Psoas muscle (tissue), 8 donors: ENCODE data around the gene CCT4. TPM values are rescaled to one million over a fixed set of nuclear protein-coding genes. Genes with fewer than 3 reads are reported as not detected.

ENCODE experiments used
- ATAC-seq, 4 donors: fragments of 200-7000 bp; cut with Tn5 transposase; one replicate each; pipeline ENCODE4 v1.9.1; 2020; ENCODE audit warnings: moderate library complexity in 3 of 4, mild to moderate bottlenecking in 2 of 4
- DNase-seq, 2 donors: peaks; one replicate each; pipeline ENCODE4 v3.0.0-alpha.2; 2020
- H3K27ac ChIP-seq: fragments of 200-600 bp; one replicate; pipeline ENCODE4 v1.8.0; 2022
- H3K27me3 ChIP-seq, 3 donors: fragments of 200-600 bp in 1 of 3; one replicate each; pipeline versions ENCODE4 v1.6.1 to v1.8.0; 2013 to 2022; ENCODE audit warnings: low read length in 2 of 3, mild to moderate bottlenecking in 2 of 3, moderate library complexity in 1 of 3; ENCODE audit not compliant: insufficient read depth in 3 of 3
- H3K36me3 ChIP-seq, 2 donors: fragments of 200-600 bp in 1 of 2; one replicate each; pipeline versions ENCODE4 v1.6.1 to v1.8.0; 2013 to 2022; ENCODE audit warnings: low read depth in 1 of 2, mild to moderate bottlenecking in 1 of 2, moderate library complexity in 1 of 2; ENCODE audit not compliant: insufficient read depth in 1 of 2
- H3K4me1 ChIP-seq: fragments of 200-600 bp; one replicate; pipeline ENCODE4 v1.8.0; 2022
- H3K4me3 ChIP-seq: fragments of 200-600 bp; one replicate; pipeline ENCODE4 v1.8.0; 2022; ENCODE audit warnings: mild to moderate bottlenecking
- H3K9me3 ChIP-seq: fragments of 200-600 bp; one replicate; pipeline ENCODE4 v1.8.0; 2022
- WGBS, 3 donors: extraction: QIAGEN DNeasy Blood & Tissue Kit; methylation state at CpG; one replicate each; pipeline versions ENCODE4 v1.1.6 to v1.1.7; 2013; 5-methylcytosine and 5-hydroxymethylcytosine counted together
- intact Hi-C, 2 donors: fragments of 100-400 bp; cut with DNase I; formaldehyde crosslinking; loops; one replicate each; pipeline versions ENCODE4 v1.11.0 to v1.14.2; 2022
- polyA plus RNA-seq, 3 donors: library from polyadenylated mRNA; stranded (reverse); fragments of 200-250 nt; gene quantifications; one replicate each; pipeline ENCODE4 v1.2.3, GENCODE V29; 2013
- total RNA-seq, 4 donors: library from RNA; stranded (reverse); fragmentation: NEBNext Ultra II Directional in 2 of 4; extraction: Animal tissue kit (Norgen Biotek cat#: 25700) in 2 of 4; gene quantifications; one replicate each; pipeline versions ENCODE4 v1.2.1 to v1.2.4, GENCODE V29; 2021 to 2023
- TF ChIP-seq, protein P1 (sequence below): fragments of 200-600 bp; IDR thresholded peaks from one replicate; pipeline ENCODE4 v1.8.0; 2022; ENCODE audit warnings: antibody characterized with exemption
- donor health status: healthy with polysubstance abuse.
- donor health status: DM: no; HTN: no; CAD: no; lungs with moderate emphysema.
- donor health status: Bipolar disorder and iron deficiency.
- donor health status: healthy.
- donor health status: DM: yes; HTN: yes; CAD: no.
- donor health status: DM: no; HTN: no; CAD: no.
- donor health status: DM: no; HTN: no; CAD: no.
- donor health status: DM: yes; HTN: yes; CAD: no.

CCT4 gene
- total and polyA plus RNA-seq, 7 donors: 88.7 to 191 (median 132) TPM

DNA sequence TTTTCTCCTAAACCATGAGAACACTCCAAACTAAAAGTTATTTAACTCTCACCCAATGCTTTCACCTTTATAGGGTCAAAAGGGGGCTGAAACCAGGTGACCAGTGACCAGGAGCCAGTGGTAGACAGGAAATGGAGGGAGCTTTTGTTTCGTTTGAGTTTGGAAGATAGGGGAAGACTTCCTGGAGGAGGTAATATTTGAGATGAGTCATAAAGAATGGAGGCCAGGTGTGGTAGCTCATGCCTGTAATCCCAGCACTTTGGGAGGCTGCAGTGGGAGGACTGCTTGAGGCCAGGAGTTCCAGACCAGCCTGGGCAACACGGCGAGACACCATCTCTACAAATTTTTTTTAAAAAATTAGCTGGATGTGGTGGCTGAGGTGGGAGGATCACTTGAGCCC is 43.1 kb downstream of the CCT4 start:
- H3K27me3 ChIP-seq: no peaks in the 10 kb centered on the region

DNA sequence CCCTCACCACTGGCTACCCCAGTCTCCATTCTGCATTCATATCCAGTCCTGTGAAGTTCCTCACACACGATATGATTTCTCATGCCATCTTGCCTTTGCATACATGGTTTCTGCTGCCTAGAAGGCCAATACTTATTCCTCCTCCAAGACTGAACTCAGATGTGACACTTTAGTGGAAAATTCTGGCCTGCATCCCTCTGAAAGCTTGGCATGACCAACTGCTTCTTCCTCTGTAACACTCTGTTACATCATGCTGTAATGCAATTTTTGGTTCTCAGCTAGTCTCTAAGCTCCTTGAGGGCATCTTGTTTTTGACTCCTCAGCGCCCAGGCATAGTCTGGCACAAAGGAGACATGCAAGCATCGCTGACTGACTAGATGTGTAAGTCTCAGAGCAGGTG is 47.2 kb downstream of the CCT4 start:
- peaks cover 0 to 9% of the 10 kb centered on the region in 2 donors for H3K36me3 ChIP-seq
- DNase-seq (no peak), ATAC-seq (no peak)
- 90 to 97% (median 93%) methylated on average over 3 of the region's 3 CpGs for WGBS, 3 donors
- H3K27ac ChIP-seq: no peak overlapping the region
- H3K9me3 ChIP-seq: no peaks in the 10 kb centered on the region
- H3K4me1 ChIP-seq: no peaks in the 10 kb centered on the region
- no peaks in the 10 kb centered on the region for H3K27me3 ChIP-seq
- intact Hi-C loops: no loop called here
- H3K4me3 ChIP-seq: no peak overlapping the region
- TF ChIP-seq, protein P1, sequence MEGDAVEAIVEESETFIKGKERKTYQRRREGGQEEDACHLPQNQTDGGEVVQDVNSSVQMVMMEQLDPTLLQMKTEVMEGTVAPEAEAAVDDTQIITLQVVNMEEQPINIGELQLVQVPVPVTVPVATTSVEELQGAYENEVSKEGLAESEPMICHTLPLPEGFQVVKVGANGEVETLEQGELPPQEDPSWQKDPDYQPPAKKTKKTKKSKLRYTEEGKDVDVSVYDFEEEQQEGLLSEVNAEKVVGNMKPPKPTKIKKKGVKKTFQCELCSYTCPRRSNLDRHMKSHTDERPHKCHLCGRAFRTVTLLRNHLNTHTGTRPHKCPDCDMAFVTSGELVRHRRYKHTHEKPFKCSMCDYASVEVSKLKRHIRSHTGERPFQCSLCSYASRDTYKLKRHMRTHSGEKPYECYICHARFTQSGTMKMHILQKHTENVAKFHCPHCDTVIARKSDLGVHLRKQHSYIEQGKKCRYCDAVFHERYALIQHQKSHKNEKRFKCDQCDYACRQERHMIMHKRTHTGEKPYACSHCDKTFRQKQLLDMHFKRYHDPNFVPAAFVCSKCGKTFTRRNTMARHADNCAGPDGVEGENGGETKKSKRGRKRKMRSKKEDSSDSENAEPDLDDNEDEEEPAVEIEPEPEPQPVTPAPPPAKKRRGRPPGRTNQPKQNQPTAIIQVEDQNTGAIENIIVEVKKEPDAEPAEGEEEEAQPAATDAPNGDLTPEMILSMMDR: no peak

More for the DNA sequence above, 43.1 kb downstream of the CCT4 start:
- no peak overlapping the region for H3K4me3 ChIP-seq
- no peaks in the 10 kb centered on the region for H3K4me1 ChIP-seq
- H3K27ac ChIP-seq: no peak overlapping the region
- ATAC-seq: no peak
- DNase-seq: no peak
- H3K36me3 ChIP-seq: peaks cover 0 to 9% of the 10 kb centered on the region in 2 donors
- TF ChIP-seq, protein P1: no peak
- 86 to 91% (median 88%) methylated on average over 3 of the region's 3 CpGs for WGBS, 3 donors
- H3K9me3 ChIP-seq: no peaks in the 10 kb centered on the region
- intact Hi-C loops: no loop called here

DNA sequence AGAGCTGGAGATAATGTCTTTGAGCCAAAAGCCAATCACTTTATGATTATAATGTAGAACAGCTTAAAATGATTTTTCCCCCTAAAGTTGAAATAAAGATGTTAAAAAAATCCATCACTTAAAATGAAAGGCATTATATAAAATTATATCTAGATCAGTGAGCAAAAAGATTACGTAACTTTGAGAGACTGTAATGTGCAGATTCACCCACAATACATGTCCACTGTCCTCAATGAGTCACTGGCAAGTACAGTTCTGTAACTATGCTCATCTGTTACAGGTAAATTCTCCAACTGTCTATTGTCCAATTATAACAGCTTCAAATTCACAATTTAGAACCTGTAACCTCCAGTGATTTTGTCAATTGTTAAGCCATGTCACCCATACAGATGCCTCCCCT is 53.6 kb downstream of the CCT4 start:
- DNase-seq: no peak
- Histone ChIP-seq H3K4me1 (no peaks in the 10 kb centered on the region), H3K9me3 (no peaks in the 10 kb centered on the region), H3K27ac (no peak overlapping the region), H3K36me3 (peaks cover 0 to 4% of the 10 kb centered on the region in 2 donors), H3K4me3 (no peak overlapping the region), H3K27me3 (no peaks in the 10 kb centered on the region)
- 50 to 100% (median 99%) methylated on average over 1 of the region's 1 CpG for WGBS, 3 donors
- intact Hi-C loops: no loop called here
- TF ChIP-seq, protein P1: no peak
- ATAC-seq: no peak

DNA sequence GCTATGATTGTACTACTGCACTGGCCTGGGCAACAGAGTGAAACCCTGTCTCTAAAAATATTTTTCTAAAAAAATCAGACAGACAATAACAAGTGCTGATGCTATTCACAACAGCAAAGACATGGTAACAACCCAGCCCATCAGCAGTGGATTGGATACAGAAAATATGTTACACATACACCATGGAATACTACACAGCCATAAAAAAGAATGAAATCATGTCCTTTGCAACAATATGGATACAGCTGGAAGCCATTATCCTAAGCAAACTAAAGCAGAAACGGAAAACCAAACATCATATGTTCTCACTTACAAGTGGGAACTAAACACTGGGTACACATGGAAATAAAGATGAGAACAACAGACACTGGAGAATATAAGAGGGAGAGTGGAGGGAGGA is 54.5 kb downstream of the CCT4 start:
- WGBS, 3 donors: 95 to 99% (median 97%) methylated on average over 1 of the region's 1 CpG
- no peak overlapping the region for H3K27ac ChIP-seq
- TF ChIP-seq, protein P1: no peak
- intact Hi-C loops: no loop called here
- no peak overlapping the region for H3K4me3 ChIP-seq
- ATAC-seq: no peak
- no peaks in the 10 kb centered on the region for H3K27me3 ChIP-seq
- peaks cover 0 to 4% of the 10 kb centered on the region in 2 donors for H3K36me3 ChIP-seq
- H3K9me3 ChIP-seq: no peaks in the 10 kb centered on the region
- DNase-seq: no peak
- no peaks in the 10 kb centered on the region for H3K4me1 ChIP-seq

DNA sequence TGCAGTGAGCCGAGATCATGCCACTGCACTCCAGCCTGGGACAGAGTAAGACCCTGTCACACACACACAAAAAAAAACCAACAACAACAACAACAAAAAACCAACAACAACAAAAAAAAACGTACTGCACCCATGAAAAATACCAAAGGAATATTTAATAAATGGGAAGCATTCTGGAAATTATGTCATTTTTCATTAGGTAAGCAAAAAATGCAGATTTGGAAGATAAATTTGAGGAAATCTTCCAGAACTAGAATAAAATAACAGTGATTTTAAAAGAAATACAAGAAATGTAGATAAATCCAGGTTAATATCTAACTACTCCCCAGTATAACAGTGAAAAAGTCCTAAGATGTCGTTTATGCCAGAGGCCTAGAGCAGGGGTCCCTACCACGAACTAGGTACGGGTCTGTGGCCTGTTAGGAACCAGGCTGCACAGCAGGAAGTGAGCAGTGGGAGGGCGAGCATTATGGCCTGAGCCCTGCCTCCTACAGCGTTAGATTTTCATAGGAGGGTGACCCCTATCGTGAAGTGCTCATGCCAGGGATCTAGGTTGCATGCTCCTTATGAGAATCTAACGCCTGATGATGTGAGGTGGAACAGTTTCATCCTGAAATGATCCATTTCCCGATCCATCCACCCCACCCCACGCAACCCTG is 56.1 kb downstream of the CCT4 start:
- TF ChIP-seq, protein P1: no peak
- no peak overlapping the region for H3K27ac ChIP-seq
- no peaks in the 10 kb centered on the region for H3K4me1 ChIP-seq
- H3K9me3 ChIP-seq: no peaks in the 10 kb centered on the region
- DNase-seq (no peak), ATAC-seq (no peak)
- no peak overlapping the region for H3K4me3 ChIP-seq
- no peaks in the 10 kb centered on the region for H3K27me3 ChIP-seq
- intact Hi-C loops: no loop called here
- WGBS, 3 donors: 76 to 80% (median 77%) methylated on average over 11 of the region's 11 CpGs
- H3K36me3 ChIP-seq: peaks cover 0 to 4% of the 10 kb centered on the region in 2 donors
